ENCODE data around the gene CEBPZOS.
A peak's percentile ranks its signal among the peaks of the same experiment; 100 is the strongest.
"Not testable (repeated sequence)": the region's sequence is repeated elsewhere in the genome, so short reads cannot be mapped to it uniquely, and the experiment has no call there.

Gene CEBPZOS

DNA sequence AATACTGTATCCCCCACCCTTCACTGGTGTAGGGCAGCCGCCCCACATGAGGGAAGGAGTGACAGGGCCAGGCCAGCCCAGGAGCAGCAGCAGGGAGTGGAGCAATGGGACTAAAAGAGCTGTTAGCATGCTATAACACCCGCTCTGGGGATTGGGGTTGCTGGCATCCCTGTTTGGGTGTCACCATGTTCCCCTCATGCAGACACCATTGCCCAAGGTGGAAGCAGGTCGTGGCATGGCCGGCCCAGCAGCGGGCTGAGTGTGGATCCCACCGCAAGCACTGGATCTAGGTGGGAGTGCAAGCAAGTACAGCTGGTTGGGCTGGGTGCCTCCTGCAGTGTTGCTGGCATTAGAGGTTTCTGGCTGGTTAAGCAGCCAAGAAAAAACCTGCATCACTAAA, 4.5 kb upstream of the CEBPZOS start:
- DNase-seq: no peak

DNA sequence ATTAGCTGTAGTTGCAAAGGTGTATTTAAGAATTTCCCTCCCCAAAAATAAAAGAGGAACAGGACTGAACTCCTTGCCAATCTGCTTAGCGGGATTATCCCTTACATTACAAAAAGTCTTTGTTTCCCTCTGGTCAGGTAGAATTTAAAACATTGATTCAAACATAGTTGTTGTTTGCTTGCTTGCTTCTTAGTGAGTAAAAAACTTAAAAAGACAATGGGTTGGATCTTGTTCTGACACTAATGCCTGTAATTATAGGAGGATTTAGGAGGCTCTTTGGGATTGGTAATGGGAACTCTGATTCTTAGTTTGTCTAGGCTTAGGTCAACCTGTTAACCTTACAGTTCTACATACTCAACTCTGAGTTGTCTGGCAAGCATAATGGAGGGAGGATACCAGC, 3.7 kb upstream of the CEBPZOS start:
- DNase-seq: no peak

DNA sequence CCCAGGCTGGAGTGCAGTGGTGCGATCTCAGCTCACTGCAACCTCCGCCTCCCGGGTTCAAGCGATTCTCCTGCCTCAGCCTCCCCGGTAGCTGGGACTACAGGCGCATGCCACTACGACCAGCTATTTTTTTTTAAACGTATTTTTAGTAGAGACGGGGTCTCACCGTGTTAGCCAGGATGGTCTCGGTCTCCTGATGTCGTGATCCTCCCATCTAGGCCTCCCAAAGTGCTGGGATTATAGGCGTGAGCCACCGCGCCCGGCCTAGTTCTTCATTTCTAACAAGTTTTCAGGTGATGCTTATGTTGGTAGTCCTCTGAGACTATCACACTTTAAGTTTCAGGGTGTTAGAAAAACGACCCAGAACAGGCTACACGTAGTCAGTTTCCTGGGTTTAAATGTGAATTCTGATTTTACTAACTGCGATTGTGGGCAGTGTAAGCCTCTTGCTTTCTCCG, 405 bp upstream of the CEBPZOS start:
- not testable (repeated sequence) for DNase-seq

DNA sequence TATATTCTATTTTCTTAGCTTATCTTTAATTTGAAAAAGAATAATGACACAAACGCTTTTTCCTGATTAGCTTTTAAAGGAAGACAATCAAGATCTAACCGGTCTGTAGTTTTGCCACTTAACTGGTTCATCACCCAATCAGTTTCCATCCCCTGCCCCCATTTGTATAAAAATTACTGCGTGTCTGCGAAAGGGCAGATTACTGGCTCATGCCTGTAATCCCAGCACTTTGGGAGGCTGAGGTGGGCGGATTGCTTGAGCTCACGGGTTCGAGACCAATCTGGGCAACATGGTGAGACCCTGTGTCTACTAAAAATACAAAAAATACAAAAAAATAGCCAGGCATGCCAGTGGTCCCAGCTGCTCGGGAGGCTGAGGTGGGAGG, 2.4 kb downstream of the CEBPZOS start:
- no peak for DNase-seq

DNA sequence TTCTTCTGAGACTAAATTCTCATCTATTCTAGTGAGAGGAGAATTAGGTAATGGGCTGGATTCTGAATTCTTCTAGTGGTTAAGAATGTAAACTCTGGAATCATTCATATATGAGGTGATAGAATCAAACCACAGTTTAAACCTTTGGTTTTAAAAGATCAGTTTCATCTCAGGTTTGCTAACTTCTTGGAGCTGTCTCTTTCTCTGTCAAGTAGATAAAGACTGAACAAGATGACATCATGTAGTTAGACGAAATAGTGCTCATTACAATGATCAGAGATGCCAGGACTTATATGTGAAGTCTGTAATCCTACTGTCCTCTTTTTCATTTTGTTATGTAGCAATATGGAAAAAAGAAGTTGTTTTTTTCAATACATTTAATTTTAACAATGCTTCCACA, 4.9 kb downstream of the CEBPZOS start:
- DNase-seq: no peak

DNA sequence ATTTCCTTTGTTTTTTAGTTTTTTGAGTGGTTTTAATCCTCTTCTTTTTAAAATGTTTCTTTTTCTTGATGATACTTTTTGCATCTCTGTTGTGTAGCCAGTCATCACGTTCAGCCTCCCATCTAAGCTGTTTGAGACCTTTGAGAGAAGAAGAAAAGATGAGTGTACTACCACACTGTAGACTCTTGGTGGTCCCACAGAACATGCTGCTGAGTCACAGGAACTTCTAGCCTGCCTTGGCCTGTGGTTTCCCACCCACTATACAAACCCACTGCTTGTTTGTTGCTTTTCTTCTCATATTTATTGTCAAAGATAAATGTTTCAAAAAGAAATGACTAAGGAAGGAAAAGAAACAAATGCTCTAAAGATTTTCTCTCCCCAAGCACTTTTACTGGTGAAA, 5.5 kb downstream of the CEBPZOS start:
- no peak for DNase-seq

DNA sequence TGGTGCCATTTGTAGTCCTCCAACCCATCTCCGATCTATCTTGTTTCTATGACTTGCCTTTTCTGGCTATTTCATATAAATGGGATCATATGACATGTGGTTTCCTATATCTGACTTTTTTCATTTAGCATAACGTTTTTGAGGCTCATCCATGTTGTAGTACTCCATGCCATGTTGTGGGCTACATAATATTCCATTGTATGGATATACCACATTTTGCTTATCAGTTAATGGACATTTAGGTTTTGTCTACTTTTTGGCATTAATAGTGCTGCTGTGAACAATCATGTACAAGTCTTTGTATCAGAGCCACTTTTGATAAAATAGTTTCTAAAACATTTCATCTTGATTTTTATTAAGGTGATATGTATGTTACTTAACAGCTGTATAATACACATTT, 7.4 kb downstream of the CEBPZOS start:
- no peak for DNase-seq

DNA sequence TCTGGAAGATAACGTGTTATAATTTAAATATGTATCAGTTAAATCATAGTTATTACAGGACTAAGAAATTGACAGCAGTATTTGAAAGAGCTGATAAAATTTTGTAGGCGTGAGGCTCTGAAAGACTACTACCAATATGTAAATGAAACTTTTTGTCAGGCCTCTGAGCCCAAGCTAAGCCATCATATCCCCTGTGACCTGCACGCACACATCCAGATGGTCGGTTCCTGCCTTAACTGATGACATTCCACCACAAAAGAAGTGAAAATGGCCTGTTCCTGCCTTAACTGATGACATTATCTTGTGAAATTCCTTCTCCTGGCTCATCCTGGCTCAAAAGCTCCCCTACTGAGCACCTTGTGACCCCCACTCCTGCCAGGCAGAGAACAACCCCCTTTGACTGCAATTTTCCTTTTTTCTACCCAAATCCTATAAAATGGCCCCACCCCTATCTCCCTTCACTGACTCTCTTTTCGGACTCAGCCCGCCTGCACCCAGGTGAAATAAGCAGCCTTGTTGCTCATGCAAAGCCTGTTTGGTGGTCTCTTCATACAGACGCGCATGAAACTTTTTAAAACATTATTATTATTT, 8.9 kb downstream of the CEBPZOS start:
- not testable (repeated sequence) for DNase-seq

DNA sequence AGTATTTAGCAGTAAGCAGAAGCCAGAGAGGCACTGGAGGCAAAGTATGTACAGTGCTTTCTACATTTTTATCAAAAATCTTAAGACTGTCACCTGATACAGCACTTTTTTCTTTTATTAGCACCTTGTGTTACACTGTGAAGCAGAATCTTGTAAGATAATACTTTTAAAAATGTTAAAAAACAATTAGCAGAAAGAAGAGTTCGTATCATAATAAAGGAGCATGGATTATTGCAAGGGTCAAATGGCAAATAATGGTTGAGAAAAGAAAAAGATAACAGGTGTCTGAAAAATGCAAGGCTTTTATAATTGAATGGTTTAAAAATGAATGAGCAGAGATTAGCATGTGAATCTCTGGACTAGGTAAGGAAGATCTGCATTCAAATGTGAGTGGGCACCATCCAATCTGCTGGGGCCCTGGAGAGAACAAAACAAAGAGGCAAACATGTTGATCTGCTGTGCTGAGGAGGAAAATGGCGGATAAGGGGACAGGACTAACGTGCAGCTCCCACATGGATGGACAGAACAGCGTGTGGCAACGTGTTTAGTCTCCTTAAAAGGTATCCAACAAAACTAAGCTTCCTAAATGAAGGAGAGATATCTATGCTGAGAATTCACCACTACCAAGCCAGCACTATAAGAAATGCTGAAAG, 9.5 kb downstream of the CEBPZOS start:
- no peak for DNase-seq

DNA sequence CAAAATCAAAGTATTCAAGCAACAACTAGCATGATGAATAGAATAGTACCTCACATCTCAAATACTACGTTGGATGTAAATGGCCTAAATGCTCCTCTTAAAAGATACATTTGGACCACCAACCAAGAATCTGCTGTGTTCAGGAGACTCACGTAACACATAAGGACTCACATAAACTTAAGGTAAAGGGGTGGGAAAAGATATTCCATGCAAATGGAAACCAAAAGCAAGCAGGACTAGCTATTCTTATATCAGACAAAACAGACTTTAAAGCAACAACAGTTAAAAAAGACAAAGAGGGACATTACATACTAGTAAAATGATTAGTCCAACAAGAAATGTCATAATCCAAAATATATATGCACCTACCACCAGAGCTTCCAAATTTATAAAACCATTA, 10.5 kb downstream of the CEBPZOS start:
- not testable (repeated sequence) for DNase-seq

DNA sequence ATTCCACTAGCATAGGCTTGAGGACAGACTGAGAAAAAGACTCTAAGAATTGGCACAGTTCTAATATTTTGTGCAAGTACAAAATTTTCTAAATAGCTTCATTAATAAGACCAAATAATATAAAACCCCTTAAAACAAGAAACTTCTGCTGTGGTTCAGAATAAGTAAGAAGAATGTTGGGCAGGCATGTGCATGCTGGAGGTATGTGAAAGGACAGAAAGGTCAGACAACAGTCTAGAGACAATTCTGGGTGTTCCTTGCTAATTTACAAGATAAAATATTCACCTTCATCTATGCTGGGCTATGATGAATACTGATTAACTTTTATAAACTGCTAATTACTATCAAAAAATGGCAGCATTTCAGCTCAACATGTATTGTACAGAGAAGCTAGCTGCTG, 14.9 kb downstream of the CEBPZOS start:
- no peak for DNase-seq

DNA sequence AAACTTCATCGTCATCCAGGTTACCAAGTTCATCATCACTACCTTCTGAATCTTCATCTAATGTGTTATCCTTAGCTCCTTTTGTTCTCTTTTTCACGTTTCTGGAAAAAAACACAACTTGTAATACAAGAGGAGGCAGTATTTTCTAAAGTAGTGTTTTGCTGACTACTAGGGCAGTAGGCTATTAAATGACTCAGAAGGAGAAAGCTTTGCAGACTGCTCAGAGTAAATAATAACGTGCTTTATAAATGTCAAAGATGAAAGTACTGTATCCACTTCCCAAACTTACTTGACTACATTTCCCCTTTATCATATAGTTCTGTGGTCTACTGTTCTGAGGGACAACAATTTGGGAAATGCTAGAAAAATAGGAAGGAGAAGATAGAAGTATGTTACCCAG, 15.6 kb downstream of the CEBPZOS start:
- DNase-seq: no peak

DNA sequence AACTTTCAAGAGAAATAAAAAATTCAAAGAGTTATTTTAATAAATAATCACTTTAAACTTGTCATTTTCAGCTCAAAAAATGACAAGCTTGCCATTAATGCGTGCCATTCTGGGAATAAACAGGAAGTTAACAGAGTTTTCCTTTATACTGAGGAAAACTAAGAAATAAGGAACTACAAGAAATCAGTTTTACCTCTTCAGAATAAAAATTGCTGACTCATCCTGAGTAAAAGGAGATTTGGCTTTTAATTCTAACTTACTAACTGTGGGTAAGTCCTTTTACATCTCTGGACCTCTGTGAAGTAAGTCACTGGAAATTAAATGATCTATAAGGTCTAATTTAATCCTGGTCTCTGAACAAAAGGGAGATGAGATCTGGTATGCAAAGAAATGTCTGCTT, 19.0 kb downstream of the CEBPZOS start:
- DNase-seq: no peak

DNA sequence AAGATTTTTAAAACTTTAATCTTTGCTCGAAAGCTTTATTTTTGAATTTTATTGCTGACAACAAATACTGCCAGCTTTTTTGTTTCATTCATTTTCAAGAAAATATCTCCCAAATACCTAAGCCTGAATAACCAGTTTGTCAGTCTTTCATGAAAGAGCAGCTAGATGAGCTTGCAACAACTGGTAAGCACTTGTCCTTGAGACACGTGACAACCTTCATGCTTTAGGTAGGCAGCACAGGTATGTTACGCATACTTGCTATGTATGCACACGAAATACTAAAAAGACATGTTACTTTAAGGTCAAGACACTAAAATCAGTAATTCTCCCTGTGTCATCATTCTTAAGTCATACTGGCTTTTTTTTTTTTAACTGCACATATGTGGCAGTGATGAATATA, 22.8 kb downstream of the CEBPZOS start:
- DNase-seq: no peak

DNA sequence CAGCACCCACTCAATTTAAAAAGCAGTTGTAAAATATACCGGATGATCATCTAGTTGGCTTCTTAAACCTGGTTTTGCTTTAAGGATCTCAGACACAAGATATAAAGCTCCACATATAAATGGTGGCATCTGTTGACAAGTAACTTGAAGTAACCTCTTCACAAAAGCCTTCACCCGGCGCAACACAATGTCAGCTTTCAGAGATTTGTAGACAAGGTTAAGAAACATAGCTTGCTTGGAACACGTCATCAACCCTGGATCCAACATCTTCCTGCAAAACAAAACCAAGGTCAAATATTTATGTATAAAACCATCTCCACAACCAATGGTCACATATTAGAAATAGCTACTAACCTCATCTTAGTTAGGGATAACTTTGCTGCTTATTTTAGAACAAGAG, 26.8 kb downstream of the CEBPZOS start:
- DNase-seq: no peak

DNA sequence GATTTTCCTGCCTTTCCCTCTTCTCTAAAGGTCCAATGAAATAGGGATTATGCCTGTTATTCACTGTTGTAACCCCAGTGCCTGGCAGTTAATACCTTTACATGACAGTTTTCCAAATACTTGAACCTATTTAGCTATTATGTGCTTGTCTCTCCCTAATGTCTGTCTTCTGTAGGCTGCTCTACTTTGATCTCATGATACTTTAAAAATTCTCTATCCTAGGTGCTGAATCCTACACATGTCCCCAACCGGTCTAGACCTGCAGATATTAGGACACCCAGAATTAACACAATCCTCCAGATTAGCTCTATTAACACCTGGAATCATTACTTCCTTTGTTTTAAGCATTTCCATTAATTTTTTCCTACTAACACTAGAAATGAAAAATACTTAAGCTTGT, 27.8 kb downstream of the CEBPZOS start:
- DNase-seq: no peak

DNA sequence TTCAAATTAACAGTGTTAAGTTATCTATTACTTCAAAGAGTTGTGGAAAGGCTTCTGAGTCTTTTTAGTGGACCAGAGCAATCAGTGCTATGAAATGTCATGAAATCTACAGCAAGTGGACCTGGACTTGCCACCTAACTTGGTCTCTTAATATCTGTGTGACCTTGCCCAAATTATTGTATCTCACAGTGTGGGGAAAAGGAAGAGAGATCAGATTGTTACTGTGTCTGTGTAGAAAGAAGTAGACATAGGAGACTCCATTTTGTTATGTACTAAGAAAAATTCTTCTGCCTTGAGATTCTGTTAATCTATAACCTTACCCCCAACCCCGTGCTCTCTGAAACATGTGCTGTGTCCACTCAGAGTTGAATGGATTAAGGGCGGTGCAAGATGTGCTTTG, 28.8 kb downstream of the CEBPZOS start:
- DNase-seq: not testable (repeated sequence)

DNA sequence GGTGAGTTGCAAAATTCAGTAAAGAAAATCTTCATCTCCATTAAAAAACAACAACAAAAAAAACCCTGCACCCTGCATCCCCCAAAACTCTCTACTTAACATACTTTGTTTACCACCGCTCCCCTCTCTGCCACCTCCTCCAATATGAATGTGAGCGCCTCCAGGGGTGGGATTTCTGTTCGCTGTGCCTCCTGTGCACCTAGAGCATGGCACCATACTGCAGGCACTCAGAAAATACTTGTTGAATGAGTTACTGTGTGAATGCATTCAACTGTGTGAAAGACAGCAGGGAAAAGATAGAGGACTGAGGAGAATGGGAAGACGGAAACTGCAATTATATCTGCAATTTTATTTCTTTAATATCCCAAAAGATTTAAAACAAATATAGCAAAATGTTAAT, 30.6 kb downstream of the CEBPZOS start:
- no peak for DNase-seq

DNA sequence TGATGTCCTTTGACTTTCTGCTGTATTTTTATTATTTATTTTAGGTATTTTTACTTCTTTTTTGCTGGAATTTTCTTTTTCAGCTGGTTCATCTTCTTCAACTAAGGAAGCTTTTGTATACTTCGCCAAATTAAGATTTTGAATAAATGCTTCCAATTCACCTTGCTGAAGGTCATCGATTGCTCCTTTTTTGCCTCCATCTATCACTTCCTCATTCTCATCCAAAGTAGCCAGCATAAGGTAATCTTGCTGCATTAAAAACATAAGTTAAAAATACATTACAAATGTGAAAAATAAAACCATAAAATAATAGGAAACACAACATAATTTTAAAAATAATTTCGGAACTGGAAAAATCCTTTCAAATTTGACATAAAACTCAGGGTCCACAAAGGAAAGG, 32.5 kb downstream of the CEBPZOS start:
- no peak for DNase-seq

DNA sequence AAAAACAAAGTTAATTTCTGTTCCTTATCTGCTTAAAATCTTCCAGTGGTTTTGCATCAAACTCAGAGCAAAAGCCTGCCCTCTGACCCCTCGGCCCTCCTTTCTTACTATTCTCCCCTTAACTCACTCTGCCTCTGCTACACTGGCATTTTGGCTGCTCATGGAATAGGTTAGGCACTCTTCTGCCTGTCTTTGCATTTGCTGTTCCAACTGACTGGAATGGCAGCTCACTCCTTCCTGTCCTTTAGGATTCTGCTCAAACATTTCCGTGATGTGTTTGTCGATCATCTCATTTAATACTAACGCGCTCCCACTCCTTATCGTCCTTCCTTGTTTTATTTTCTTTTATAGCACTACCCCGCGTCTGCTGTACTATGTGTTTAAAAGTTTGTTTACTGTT, 34.3 kb downstream of the CEBPZOS start:
- DNase-seq: peak; percentile 13

DNA sequence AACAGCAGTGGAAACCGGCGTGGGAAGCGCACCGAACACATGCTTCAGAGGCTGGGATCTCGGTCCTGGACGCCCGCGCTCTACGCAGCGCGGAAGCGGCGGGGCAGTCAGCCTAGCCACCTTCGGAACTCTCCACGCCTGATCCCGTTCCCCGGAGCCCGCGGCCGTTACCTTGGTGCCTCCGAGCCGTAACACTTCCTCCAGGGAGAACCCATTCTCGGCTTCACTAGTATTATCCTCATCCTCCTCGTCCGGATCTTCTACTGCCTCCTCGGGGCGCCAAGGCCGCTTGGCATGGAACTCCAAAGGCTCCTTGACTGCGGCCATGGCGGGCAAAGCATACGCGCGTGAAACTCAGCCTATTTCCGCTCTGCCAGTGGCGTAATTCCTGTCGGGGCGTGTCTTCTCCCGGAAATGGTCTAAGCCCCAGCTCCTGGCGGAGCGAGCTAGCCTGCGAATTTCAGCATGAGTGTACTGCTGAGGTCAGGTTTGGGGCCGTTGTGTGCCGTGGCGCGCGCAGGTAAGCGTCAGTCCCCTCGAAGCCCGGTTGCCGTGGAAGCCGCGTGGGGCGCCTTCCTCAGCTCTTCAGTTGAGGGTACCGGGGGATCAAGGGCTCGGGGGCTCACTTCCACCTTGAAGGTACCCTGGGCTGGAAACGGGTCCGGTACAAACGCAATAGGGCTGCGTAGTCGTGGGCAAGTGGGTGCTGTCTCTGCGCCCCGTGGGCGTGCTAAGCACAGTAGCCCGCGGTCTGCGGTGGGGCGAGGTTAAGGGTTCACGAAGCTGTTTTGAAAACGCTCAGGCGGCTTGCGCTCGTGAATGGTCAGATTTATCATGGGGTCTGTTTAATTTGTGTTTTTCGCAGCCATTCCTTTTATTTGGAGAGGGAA, 35.2 kb downstream of the CEBPZOS start, which contains the start of the genes CEBPZ and NDUFAF7:
CEBPZ (minus strand) TSS at position 356 of the 890 bp plus-strand sequence; CDS start at position 327, 29 bp downstream.
NDUFAF7 (plus strand) TSS at position 418 of the 890 bp plus-strand sequence; CDS start at position 466, 48 bp downstream.
- peak; percentile 83 for DNase-seq

DNA sequence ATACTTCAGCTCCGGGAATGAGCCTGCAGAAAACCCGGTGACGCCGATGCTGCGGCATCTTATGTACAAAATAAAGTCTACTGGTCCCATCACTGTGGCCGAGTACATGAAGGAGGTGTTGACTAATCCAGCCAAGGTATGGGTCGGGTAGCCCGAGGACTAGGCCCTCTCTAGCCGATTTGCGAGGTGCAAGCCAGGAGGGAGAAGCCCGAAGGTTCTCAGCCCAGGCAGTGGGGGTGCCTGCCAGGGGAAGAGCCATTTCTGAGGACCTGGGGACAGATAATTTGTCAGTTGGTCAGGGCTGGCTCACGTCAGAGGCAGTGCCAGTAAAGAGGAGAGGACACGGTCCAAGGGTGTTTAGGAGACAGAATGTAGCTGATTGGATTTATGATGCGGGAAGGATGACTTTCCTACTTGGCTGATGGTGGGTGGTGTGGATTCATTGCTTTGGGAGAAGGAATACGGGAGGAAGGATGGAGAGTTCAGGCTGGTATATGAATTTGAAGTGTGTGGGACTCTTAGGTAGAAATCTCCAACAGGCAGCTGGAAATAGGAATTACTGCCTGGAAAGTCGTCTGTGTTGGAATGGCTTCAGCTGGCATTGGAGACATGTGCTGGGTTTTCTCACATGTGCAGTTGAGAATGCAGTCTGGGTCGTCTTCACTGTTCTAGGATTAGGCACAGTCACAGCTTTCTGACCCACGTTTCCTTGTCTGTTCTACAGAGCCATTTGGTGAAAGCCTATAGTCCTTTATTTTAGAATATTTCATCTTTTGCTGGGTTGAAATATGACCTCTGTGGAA, 36.0 kb downstream of the CEBPZOS start:
- DNase-seq: peak; percentile 6

DNA sequence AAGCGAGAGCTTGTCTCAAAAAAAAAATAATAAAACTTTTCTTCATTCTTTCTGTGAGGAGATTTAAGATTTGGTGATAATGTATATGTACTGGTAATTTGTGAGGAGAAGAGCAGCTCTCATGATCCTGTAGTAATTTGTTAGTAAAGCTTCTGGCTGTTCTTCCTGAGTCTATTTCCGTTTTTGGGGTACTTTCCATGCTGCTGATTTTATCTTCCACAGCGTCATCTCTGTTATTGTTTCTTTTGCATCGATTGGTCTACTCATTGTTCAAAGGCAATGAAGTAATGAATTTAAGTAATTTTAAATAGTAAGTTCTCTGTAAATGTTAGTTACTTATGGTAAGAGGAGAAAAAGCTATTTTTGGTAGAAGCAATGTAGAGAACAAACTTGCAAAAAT, 47.1 kb downstream of the CEBPZOS start:
- no peak for DNase-seq

Measured in DMS79 treated with DMSO at 0.1 percent for 48 hours (cell line).